OCI-LY1 (cell line): ENCODE data around the gene RBM38.
A peak's percentile ranks its signal among the peaks of the same experiment; 100 is the strongest.

Source experiments
- H2AFZ ChIP-seq: fragments of 200-600 bp; sonication (generic), shearing (Covaris generic); 2 replicates; pipeline ENCODE4 v1.6.0; 2014; ENCODE audit warnings: antibody characterized with exemption, mild to moderate bottlenecking, low read length
- H3F3A ChIP-seq: fragments of 200-600 bp; sonication (generic), shearing (Covaris generic); 2 replicates; pipeline ENCODE4 v1.6.0; 2014; ENCODE audit warnings: mild to moderate bottlenecking, antibody characterized with exemption, low read length, moderate library complexity; ENCODE audit not compliant: insufficient read depth
- H3K27ac ChIP-seq: fragments of 200-600 bp; sonication (generic); 2 replicates; pipeline ENCODE4 v1.5.1; 2014; ENCODE audit warnings: low read length, mixed run types, mild to moderate bottlenecking, low read depth; ENCODE audit not compliant: poor library complexity, severe bottlenecking
- H3K27me3 ChIP-seq: fragments of 200-600 bp; sonication (generic); 2 replicates; pipeline ENCODE4 v1.6.0; 2014; ENCODE audit warnings: antibody characterized with exemption, mild to moderate bottlenecking, low read length, moderate library complexity; ENCODE audit not compliant: insufficient read depth
- H3K36me3 ChIP-seq: fragments of 200-600 bp; sonication (generic); 2 replicates; pipeline ENCODE4 v1.6.1; 2014; ENCODE audit warnings: mild to moderate bottlenecking, antibody characterized with exemption, low read length, moderate library complexity, mixed read lengths; ENCODE audit not compliant: insufficient read depth
- H3K4me1 ChIP-seq: fragments of 200-600 bp; sonication (generic); 2 replicates; pipeline ENCODE4 v1.5.1; 2014; ENCODE audit warnings: mild to moderate bottlenecking, low read length, moderate library complexity; ENCODE audit not compliant: insufficient read depth, severe bottlenecking
- H3K4me2 ChIP-seq: fragments of 200-600 bp; sonication (generic), shearing (Covaris generic); 2 replicates; pipeline ENCODE4 v1.6.1; 2014; ENCODE audit warnings: low read length
- H3K4me3 ChIP-seq: fragments of 200-600 bp; sonication (generic); 2 replicates; pipeline ENCODE4 v1.5.1; 2014; ENCODE audit warnings: low read length, low read depth, mild to moderate bottlenecking, mixed read lengths; ENCODE audit not compliant: poor library complexity, severe bottlenecking
- H3K79me2 ChIP-seq: fragments of 200-600 bp; shearing (Covaris generic); 2 replicates; pipeline ENCODE4 v1.6.1; 2016; ENCODE audit warnings: mixed run types, low read length, mixed read lengths; ENCODE audit not compliant: insufficient read depth
- H3K9ac ChIP-seq: fragments of 200-600 bp; sonication (generic), shearing (Covaris generic); 2 replicates; pipeline ENCODE4 v1.6.1; 2014; ENCODE audit warnings: mild to moderate bottlenecking, low read length, mixed read lengths
- H3K9me2 ChIP-seq: fragments of 200-600 bp; sonication (generic), shearing (Covaris generic); 2 replicates; pipeline ENCODE4 v1.6.1; 2014; ENCODE audit warnings: low read depth, mild to moderate bottlenecking, low read length, mixed read lengths
- H3K9me3 ChIP-seq: fragments of 200-600 bp; shearing (Covaris generic); 2 replicates; pipeline ENCODE4 v1.6.1; 2014; ENCODE audit warnings: low read length, mixed read lengths
- H4K20me1 ChIP-seq: fragments of 200-600 bp; sonication (generic), shearing (Covaris generic); 2 replicates; pipeline ENCODE4 v1.6.0; 2016; ENCODE audit warnings: mild to moderate bottlenecking, low read length; ENCODE audit not compliant: insufficient read depth
- EZH2 ChIP-seq: fragments of 200-600 bp; sonication (generic), shearing (Covaris generic); IDR thresholded peaks from 2 replicates; pipeline ENCODE4 v1.8.0; 2017; ENCODE audit warnings: borderline replicate concordance, mixed run types, mild to moderate bottlenecking, antibody characterized with exemption, low read length, moderate library complexity, mixed read lengths
- TF ChIP-seq, protein P1 (sequence below): fragments of 200-600 bp; sonication (generic), shearing (Covaris generic); IDR thresholded peaks from 2 replicates; pipeline ENCODE4 v1.5.1; 2017; ENCODE audit warnings: mild to moderate bottlenecking, antibody characterized with exemption, low read length, moderate library complexity, mixed read lengths

The RBM38 gene

DNA sequence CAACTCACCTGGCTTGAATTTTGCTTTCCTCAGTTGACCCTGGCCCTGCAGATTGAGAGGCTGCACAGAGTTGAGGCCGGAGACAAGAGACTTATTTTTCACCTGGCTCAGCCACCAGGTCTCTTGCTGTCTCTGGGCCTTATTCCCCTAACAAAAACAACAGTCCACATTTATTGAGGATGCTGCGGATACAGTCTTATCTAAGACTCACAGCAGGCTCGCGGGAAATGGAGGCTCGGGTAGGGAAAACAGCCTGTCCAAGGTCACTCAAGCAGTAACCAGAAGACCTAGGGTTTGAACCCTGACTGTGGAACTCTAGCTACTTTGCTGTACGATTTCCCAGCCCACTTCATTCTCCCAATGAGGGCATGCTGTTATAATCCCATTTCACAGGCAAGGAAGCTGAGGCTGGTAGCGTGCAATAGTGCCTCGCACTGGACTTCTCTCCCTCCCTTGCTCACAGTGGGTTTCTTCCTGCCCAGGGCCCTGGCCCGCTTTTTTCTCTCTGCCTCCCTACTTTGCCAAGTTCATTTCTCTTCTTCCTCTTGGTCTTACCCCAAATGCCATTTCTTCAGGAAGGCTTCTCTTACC, 57.7 kb downstream of the RBM38 start:
- Histone ChIP-seq H3K36me3 (no peaks in the 10 kb centered on the region; the same call in 1 of the 2 replicates), H3K27ac (peak overlapping the region; percentile 89), H2AFZ (no peak overlapping the region), H3K9me3 (peaks cover 5% of the 10 kb centered on the region; the same call in 1 of the 2 replicates), H3K79me2 (no peaks in the 10 kb centered on the region), H3F3A (no peaks in the 10 kb centered on the region), H4K20me1 (no peaks in the 10 kb centered on the region), H3K27me3 (peaks cover 5% of the 10 kb centered on the region; the same call in 1 of the 2 replicates), H3K9ac (no peak overlapping the region; the same call in 1 of the 2 replicates), H3K9me2 (no peaks in the 10 kb centered on the region), H3K4me2 (no peak overlapping the region), H3K4me1 (peaks cover 36% of the 10 kb centered on the region), H3K4me3 (no peak overlapping the region)
- TF ChIP-seq, protein P1, sequence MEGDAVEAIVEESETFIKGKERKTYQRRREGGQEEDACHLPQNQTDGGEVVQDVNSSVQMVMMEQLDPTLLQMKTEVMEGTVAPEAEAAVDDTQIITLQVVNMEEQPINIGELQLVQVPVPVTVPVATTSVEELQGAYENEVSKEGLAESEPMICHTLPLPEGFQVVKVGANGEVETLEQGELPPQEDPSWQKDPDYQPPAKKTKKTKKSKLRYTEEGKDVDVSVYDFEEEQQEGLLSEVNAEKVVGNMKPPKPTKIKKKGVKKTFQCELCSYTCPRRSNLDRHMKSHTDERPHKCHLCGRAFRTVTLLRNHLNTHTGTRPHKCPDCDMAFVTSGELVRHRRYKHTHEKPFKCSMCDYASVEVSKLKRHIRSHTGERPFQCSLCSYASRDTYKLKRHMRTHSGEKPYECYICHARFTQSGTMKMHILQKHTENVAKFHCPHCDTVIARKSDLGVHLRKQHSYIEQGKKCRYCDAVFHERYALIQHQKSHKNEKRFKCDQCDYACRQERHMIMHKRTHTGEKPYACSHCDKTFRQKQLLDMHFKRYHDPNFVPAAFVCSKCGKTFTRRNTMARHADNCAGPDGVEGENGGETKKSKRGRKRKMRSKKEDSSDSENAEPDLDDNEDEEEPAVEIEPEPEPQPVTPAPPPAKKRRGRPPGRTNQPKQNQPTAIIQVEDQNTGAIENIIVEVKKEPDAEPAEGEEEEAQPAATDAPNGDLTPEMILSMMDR = no peak
- no peak for TF ChIP-seq EZH2

DNA sequence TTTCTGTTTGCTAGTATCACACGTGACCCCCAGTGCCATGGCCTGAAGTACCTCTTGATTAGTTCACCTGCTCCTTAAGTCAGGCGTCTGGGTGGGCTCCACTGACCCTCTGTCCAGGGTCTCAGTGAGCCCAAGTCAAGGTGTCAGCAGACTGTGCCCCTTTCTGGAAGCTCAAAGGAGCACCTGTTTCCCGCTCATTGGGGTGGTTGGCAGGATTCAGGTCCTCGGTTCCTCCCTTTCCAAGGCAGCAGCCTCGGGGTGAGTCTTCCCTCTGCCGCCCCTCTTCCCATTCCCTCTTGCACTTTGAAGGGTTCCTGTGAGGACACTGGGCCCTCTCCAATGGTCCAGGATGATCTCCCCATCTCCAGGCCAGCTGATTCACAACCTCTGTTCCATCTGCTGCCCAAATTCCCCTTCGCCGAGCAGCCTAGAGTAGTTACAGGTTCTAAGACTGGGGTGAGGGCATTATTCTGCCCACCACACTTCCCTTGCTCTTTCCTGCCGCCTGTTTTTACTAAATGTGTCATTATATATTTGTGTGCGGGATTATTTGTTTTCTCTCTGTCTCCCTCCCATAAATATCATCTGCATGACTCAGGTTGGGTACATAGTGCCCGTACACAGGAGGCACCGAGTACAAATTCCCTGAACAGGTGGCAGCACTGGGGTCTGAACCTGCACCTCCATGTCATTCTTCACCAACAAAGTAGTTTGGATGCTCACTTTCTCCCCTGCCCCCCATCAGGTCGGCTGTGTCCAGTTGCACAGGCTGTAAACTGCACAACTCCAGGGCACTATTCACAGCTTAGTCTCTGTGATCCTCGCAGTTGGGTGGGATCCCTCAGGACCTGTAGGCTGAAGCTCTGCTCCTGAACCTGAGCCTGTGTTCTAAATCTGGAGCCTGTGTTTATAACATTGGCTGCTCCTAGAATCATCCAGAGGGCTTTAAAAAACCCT, 58.5 kb downstream of the RBM38 start:
- Histone ChIP-seq H3K4me3 (peak overlapping the region; percentile 11), H3K79me2 (no peaks in the 10 kb centered on the region), H2AFZ (no peak overlapping the region), H3K27me3 (peaks cover 5% of the 10 kb centered on the region; the same call in 1 of the 2 replicates), H3K9ac (peak overlapping the region; percentile 44; the same call in 1 of the 2 replicates), H3K9me2 (no peaks in the 10 kb centered on the region), H3K4me2 (peak overlapping the region; percentile 69), H4K20me1 (no peaks in the 10 kb centered on the region), H3K27ac (peak overlapping the region; percentile 89), H3F3A (no peaks in the 10 kb centered on the region), H3K36me3 (no peaks in the 10 kb centered on the region; the same call in 1 of the 2 replicates), H3K4me1 (peaks cover 36% of the 10 kb centered on the region), H3K9me3 (peaks cover 5% of the 10 kb centered on the region; the same call in 1 of the 2 replicates)
- TF ChIP-seq, protein P1 = no peak
- TF ChIP-seq EZH2 = no peak

DNA sequence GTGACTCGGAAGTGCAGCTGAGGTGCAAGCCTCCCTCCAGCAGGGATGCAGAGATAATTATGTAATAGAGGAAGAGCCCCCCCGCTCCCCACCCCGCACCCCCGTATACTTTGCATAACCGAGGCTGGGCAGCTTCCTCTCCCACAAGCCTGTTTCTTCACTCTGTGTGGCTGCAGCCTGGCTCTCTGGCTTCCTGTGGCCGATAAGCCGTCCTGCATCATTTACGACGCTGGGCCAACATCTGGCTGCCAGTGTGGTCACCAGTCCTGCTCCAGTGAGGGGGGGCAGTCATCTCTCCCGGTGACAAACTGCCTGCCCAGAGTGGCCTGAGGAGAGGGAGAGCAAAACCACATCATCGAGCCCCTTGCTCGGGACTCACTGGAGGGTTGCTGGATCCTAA, 59.2 kb downstream of the RBM38 start:
- Histone ChIP-seq H3K4me2 (peak overlapping the region; percentile 69), H3K4me3 (peak overlapping the region; percentile 54)

More for the DNA sequence above, 59.2 kb downstream of the RBM38 start:
- Histone ChIP-seq H3K27me3 (peaks cover 4% of the 10 kb centered on the region; the same call in 1 of the 2 replicates), H3K9me3 (peaks cover 5% of the 10 kb centered on the region; the same call in 1 of the 2 replicates), H3K27ac (peak overlapping the region; percentile 89), H3K9me2 (no peaks in the 10 kb centered on the region), H2AFZ (no peak overlapping the region), H4K20me1 (no peaks in the 10 kb centered on the region), H3K36me3 (no peaks in the 10 kb centered on the region; the same call in 1 of the 2 replicates), H3K4me1 (peaks cover 43% of the 10 kb centered on the region), H3K79me2 (no peaks in the 10 kb centered on the region), H3F3A (no peaks in the 10 kb centered on the region), H3K9ac (peak overlapping the region; percentile 63)
- TF ChIP-seq EZH2 = no peak
- TF ChIP-seq, protein P1 = no peak
